ENCODE results near the gene RAB35. TPM values are rescaled to one million over a fixed set of nuclear protein-coding genes. Genes with fewer than 3 reads are reported as not detected.

RAB35 gene
- total and polyA plus RNA-seq, 2 donors from 2014 or later: 23.2 to 56.1 TPM

GRCh38 chr12:120140603-120141002 is 24.1 kb upstream of the RAB35 start:
- H3K27me3 ChIP-seq (ENCODE audit: control insufficient read depth, insufficient read depth, low read length): no peaks in the 10 kb centered on the region
- intact Hi-C loops (cut with DNase I): no loop called here
- FAIRE-seq (no peak), DNase-seq (peak in 1 of 5 donors; percentile 51)
- no peak overlapping the region for H3K27ac ChIP-seq (ENCODE audit: low read depth in 2 of 2, low read length in 2 of 2)
- H3K9ac ChIP-seq (ENCODE audit: low read length in 3 of 3): no peak overlapping the region
- peaks cover 7 to 80% (median 60%) of the 10 kb centered on the region in 3 donors for H3K36me3 ChIP-seq (ENCODE audit: control insufficient read depth in 2 of 3, insufficient read depth in 3 of 3, low read length in 3 of 3)
- no peak for TF ChIP-seq CTCF (IDR thresholded peaks at IDR 0.05; ENCODE audit: borderline replicate concordance, extremely low read depth, insufficient read depth)
- no peaks in the 10 kb centered on the region for H3K9me3 ChIP-seq (ENCODE audit: control insufficient read depth in 2 of 3, insufficient read depth in 1 of 3, low read length in 3 of 3)
- no peak overlapping the region for H3K4me3 ChIP-seq (ENCODE audit: low read length in 3 of 3)
- H3K4me1 ChIP-seq (ENCODE audit: control insufficient read depth in 2 of 3, insufficient read depth in 2 of 3, low read depth in 1 of 3, low read length in 3 of 3): peaks cover 0 to 3% (median 0%) of the 10 kb centered on the region in 3 donors

- no peaks in the 10 kb centered on the region for H3K9me3 ChIP-seq (ENCODE audit: control insufficient read depth in 2 of 3, insufficient read depth in 1 of 3, low read length in 3 of 3)
- no peak overlapping the region for H3K9ac ChIP-seq (ENCODE audit: low read length in 3 of 3)
- no peak overlapping the region for H3K4me3 ChIP-seq (ENCODE audit: low read length in 3 of 3)
- TF ChIP-seq CTCF (IDR thresholded peaks at IDR 0.05; ENCODE audit: borderline replicate concordance, extremely low read depth, insufficient read depth): no peak
- FAIRE-seq (no peak), DNase-seq (no peak)
- H3K36me3 ChIP-seq (ENCODE audit: control insufficient read depth in 2 of 3, insufficient read depth in 3 of 3, low read length in 3 of 3): peaks cover 9 to 77% (median 61%) of the 10 kb centered on the region in 3 donors
- no peaks in the 10 kb centered on the region for H3K4me1 ChIP-seq (ENCODE audit: control insufficient read depth in 2 of 3, insufficient read depth in 2 of 3, low read depth in 1 of 3, low read length in 3 of 3)
- no peak overlapping the region for H3K27ac ChIP-seq (ENCODE audit: low read depth in 2 of 2, low read length in 2 of 2)
- intact Hi-C loops (cut with DNase I): no loop called here
- H3K27me3 ChIP-seq (ENCODE audit: control insufficient read depth, insufficient read depth, low read length): no peaks in the 10 kb centered on the region
Observed at GRCh38 chr12:120139958-120140357, 23.4 kb upstream of the RAB35 start.

DNA sequence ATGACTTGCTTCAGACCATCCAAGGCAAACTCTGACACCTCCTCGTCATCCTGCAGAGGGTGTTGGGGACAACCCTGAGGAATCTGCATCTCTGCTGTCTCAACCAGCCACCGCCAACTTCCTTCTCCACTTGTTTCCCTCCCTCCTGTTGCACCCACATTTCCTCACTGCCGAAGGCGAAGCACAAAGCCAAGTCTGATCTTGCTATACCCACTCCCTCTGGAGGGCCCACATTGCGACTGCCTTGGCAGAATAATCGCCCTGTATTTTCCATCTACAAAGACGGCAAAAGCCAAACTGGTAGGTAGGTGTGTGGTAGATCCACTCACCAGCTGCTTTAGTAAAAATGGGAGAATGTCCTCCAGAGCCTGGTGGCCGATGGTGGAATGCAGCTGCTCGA is 21.8 kb upstream of the RAB35 start:
- FAIRE-seq: no peak
- Histone ChIP-seq H3K27ac (ENCODE audit: low read depth in 2 of 2, low read length in 2 of 2) (no peak overlapping the region), H3K36me3 (ENCODE audit: control insufficient read depth in 2 of 3, insufficient read depth in 3 of 3, low read length in 3 of 3) (peaks cover 12 to 82% (median 63%) of the 10 kb centered on the region in 3 donors), H3K4me1 (ENCODE audit: control insufficient read depth in 2 of 3, insufficient read depth in 2 of 3, low read depth in 1 of 3, low read length in 3 of 3) (no peaks in the 10 kb centered on the region), H3K9me3 (ENCODE audit: control insufficient read depth in 2 of 3, insufficient read depth in 1 of 3, low read length in 3 of 3) (no peaks in the 10 kb centered on the region), H3K9ac (ENCODE audit: low read length in 3 of 3) (no peak overlapping the region), H3K4me3 (ENCODE audit: low read length in 3 of 3) (no peak overlapping the region), H3K27me3 (ENCODE audit: control insufficient read depth, insufficient read depth, low read length) (no peaks in the 10 kb centered on the region)
- TF ChIP-seq CTCF (IDR thresholded peaks at IDR 0.05; ENCODE audit: borderline replicate concordance, extremely low read depth, insufficient read depth): no peak
- DNase-seq: no peak
- intact Hi-C loops (cut with DNase I): no loop called here

- FAIRE-seq (no peak), DNase-seq (peak in 1 of 5 donors; percentile 53)
- no peak overlapping the region for H3K4me3 ChIP-seq (ENCODE audit: low read length in 3 of 3)
- no peaks in the 10 kb centered on the region for H3K27me3 ChIP-seq (ENCODE audit: control insufficient read depth, insufficient read depth, low read length)
- intact Hi-C loops (cut with DNase I): no loop called here
- H3K36me3 ChIP-seq (ENCODE audit: control insufficient read depth in 2 of 3, insufficient read depth in 3 of 3, low read length in 3 of 3): peaks cover 12 to 87% (median 68%) of the 10 kb centered on the region in 3 donors
- H3K9ac ChIP-seq (ENCODE audit: low read length in 3 of 3): no peak overlapping the region
- no peak overlapping the region for H3K27ac ChIP-seq (ENCODE audit: low read depth in 2 of 2, low read length in 2 of 2)
- no peaks in the 10 kb centered on the region for H3K4me1 ChIP-seq (ENCODE audit: control insufficient read depth in 2 of 3, insufficient read depth in 2 of 3, low read depth in 1 of 3, low read length in 3 of 3)
- no peak for TF ChIP-seq CTCF (IDR thresholded peaks at IDR 0.05; ENCODE audit: borderline replicate concordance, extremely low read depth, insufficient read depth)
- no peaks in the 10 kb centered on the region for H3K9me3 ChIP-seq (ENCODE audit: control insufficient read depth in 2 of 3, insufficient read depth in 1 of 3, low read length in 3 of 3)
Observed at GRCh38 chr12:120137833-120138232, 21.3 kb upstream of the RAB35 start.
